Stimulated activated CD4-positive, alpha-beta T cell treated with anti-CD3 and anti-CD28 coated beads, Interleukin-15, amount 100 ng/mL, for 24 hours (primary cell): Measurements from ENCODE around the gene GAMT.
"Not testable (repeated sequence)": the region's sequence is repeated elsewhere in the genome, so short reads cannot be mapped to it uniquely, and the experiment has no call there.

Experiments
- DNase-seq: peaks from one replicate; pipeline ENCODE4 v3.0.0-alpha.2; 2020

Gene GAMT

GRCh38 chr19:1433119-1434039 lies 32.0 kb upstream of the GAMT start:
- DNase-seq: no peak

DNA sequence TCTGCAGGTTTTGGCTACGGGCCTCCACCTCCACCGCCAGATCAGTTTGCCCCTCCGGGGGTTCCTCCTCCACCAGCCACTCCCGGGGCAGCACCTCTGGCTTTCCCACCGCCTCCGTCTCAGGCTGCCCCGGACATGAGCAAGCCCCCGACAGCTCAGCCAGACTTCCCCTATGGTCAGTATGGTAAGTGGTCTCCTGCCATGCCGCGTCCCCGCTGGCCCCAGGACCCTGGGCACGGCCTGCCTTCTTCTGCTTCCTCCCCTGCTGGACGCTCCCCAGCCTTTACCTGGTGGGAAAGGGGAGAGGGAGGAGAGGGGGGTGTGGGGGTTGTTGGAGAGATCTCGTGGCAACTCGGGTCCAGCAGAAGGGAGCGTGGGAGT lies 31.2 kb upstream of the GAMT start:
- no peak for DNase-seq

- no peak for DNase-seq
These were observed 30.6 kb upstream of the GAMT start for GRCh38 chr19:1431759-1432506.

- no peak for DNase-seq
These were observed 28.9 kb upstream of the GAMT start for GRCh38 chr19:1430246-1430645.

GRCh38 chr19:1429750-1430149 lies 28.4 kb upstream of the GAMT start:
- DNase-seq: no peak

DNA sequence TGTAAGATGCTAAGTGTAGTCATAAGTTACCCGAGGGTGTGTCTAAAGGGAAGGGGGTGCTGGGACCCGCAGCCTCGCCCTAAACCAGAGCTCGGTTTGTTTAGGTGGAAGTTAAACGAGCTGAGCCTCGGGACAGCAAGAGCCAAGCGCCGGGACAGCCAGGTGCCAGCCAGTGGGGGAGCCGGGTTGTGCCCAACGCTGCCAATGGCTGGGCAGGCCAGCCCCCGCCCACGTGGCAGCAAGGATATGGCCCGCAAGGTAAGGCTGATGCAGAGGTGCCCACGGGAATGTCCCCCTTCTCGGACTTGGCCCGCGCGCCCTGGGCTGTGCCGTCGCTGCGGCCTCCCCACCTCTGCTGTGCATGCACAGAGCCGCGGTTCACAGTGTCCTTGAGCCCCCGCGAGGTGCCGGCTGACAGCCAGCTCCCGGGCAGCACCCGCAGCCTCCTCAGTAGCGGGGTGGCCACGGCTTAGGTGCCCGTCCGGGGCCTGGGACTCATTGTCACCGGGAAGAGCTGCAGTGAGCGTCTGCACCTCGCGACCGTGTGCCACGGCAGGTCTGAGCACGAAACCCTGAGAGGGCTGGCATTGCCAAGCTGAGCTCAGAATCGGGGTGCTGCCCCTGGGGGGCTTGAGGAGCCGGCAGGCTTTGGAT lies 27.5 kb upstream of the GAMT start:
- no peak for DNase-seq

DNA sequence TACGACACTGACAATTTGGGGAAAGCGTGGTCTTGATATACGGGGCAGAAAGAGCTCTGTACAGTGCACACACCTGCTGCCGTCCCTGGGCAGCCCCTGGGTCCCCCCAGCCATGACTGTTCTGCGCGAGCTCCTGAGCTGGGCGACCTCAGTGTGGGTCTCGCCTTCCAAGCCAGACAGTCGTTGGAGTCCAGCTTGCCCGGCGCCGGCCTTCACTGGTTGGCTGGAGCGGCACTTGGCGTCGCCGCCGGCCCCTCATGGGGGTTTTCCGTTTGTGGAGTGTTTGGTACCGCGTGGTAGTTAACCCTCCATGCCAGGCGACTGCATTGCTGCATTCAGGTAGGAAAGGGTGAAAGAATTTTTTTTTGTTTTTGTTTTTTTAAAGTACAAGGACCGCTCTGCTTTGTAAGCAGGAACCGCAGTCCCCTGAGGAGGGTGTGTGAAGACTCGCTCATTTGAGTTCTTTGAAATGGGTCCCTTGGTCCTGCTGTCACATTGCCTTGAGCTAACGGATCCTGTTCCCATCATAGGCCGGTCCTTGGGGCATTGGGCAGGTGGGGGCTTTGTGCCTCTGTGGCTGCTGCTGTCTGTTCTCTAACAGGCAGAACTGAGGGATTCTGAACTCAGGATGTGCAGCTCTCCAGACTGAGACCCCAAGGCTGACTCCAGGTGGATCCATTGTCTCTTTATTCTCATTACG lies 26.0 kb upstream of the GAMT start:
- no peak for DNase-seq

DNA sequence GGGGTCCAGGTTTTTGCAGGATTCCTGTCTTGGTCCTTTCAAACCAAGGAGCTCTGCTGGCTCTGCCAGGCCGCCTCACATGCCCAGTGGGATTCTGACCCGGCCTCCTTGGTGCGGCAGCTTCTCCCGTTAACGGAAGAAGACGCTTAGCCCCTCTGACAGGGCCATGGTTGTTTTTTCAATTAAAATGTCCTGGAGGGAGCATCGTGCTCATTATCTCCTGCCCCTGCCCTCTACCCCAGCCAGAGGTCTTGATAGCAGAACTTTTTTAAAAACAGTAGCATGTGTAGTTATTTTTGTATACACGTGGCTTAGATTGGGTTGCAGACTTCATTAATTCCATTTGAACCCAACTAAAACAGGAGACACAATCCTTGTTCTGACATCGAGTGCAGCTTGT lies 25.4 kb upstream of the GAMT start:
- no peak for DNase-seq

DNA sequence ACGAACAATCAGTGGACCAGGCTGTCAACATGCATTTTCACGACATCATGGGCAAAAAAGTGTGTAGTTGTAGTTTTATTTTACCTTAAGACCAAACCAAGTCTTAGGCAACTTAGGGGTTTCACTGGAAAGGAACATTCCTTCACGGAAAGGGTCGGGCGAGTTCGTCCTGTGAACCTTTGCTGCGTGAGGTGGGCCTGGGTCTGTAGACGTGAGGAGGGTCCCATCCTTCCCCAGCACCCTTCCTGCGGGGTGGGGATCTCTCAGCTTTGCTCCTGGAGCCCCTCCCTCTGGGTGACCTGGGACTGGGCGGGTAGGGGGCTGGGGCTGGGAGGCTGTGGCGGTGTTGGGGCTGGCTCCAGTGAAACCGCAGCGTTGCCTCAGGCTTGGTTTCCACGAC lies 24.6 kb upstream of the GAMT start:
- no peak for DNase-seq

DNA sequence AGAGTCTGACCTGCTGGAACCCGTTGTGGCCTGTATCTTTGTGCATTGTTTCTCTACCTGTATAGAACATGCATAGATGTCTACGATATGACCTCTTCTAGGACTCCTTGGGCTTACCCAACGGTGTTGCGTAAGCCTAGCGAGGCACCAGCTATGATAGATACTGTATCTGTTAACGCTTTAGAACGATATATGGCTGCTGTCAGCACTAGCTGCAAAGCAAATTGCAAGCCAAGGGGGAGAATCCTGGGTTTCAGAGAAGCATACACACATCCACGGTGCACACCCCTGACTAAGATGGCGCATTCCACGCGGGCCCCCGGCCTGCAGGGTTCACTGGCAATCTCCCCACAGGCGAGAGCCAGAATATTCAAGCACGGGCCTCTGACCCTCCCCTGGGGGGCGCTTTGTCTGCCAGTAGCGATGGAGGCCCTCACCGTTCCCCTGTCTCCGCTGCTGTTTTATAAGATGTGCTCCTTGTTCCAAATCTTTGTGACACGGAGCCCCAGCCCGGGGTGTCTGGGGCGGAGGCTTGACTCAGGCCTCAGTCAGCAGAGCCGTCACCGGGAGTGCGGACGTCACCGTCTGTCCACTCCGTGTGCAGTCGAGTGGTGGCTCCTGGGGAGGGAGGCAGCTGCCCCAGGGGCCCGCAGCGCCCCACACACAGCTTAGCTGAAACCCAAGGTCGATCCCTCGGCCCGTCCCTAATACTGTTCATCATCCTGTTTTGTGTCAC lies 23.9 kb upstream of the GAMT start:
- DNase-seq: no peak

DNA sequence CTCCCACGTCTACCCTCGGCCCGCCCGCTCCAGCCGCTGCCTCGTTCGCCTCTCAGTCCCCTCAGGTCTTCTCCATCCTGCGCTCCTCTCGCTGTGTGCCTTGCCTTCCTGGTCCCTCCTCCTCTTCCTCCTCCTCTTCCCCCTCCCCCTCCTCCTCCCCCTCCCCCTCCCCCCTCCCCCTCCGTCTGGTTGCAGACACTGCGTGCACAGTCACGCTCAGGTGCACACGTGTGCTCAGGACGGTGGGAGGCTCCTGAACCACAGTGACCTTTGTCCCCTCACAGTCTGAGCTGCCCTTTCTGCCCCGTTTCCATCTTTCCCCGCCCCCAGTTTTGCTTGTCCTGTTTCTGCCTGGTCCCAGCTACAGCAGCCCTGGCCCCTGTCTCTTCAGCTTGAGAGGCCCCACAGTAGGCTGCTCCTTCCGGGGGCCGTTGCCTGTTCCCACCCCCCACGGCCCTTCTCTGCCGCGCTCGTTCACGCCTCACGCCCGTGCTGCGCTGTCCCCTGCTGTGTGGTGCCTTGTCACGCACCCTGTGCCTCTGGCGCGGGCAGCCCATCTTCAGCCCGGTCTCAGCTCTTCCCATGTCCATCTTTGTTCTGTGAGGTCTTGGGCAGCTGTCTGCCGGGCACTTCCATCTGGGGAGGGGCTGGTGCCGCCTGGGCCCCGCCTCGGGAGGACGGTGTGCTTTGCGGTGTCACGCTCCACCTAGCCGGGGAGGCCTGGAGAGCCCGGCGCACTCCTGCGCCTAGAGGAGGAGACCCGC lies 23.0 kb upstream of the GAMT start:
- DNase-seq: no peak

DNA sequence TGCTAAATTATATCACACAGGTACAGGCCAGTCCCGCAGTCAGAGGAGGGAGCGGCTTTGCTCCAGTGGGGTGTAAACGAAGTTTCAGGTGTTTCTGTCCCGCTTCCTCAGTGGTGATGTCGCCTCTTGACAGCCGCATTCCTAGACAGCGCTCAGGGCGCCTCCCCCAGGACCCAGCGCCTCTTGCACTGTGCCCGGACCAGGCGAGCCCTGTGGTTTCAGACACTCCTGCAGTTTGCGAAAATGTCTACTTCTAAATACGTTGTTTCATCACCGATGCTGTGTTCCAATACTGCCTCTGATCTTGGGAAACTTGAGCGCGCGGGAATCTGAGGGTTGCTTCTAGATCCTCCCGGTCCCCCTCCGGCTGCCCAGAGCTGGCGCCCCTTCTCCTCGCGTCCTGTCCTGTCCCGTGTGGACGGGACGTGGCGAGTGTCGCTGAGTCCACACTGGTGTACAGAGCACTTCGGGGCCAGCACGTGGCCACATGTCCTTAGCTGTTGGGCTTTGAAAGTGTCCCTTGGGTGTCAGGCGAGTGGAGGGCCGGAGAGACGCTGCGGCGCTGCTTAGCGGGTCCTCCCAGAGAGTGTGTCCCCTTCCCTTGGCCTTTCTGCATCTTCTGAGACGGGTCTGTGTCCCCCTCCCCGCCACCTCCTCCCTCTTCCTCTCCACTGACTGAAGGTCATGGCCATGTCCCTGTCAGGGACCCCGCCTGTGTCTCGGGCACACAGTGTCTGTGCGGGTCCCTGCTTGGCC lies 22.3 kb upstream of the GAMT start:
- DNase-seq: no peak

- DNase-seq: no peak
These were observed 21.6 kb upstream of the GAMT start for GRCh38 chr19:1422943-1423342.

GRCh38 chr19:1422360-1422759 lies 21.0 kb upstream of the GAMT start:
- DNase-seq: no peak

- DNase-seq: no peak
These were observed 20.6 kb upstream of the GAMT start for GRCh38 chr19:1421958-1422305.

DNA sequence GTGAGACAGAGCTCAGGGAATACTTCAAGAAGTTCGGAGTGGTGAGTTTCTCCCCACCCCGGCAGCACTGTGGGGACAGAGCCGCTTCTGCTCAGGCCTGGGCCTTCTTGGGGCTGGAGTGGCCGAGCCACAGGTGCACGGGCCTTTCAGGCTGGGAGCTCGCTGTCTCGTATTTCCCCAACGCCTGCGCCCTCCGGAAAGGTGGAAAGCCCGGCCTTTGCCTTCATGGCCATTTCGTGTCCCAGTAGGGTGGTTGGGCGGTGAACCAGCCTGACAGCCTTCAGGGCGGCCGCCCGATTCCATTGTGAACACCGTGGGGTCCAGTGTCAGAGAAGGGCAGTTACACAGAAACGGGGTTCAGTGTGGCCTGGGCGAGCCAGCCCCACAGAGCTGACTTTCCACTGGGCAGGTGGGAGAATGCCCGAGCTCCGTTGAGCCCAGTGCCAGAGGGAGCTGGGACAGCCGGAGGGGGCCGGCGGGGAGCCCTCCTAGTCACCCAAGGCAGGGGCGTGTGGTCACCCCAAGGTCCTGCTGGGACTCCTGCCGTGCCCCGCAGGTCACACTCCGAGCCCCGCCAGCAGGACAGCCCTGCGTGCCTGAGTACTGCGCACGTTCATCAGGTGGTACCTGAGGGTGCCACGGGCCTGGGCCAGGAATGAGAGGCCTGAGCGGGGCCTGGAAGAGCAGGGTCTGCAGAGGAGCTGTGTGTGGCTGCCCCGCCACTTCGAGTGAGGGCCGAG lies 20.0 kb upstream of the GAMT start:
- no peak for DNase-seq

GRCh38 chr19:1420590-1420989 lies 19.2 kb upstream of the GAMT start:
- no peak for DNase-seq

GRCh38 chr19:1420085-1420484 lies 18.7 kb upstream of the GAMT start:
- DNase-seq: not testable (repeated sequence)

GRCh38 chr19:1418951-1419738 lies 17.8 kb upstream of the GAMT start:
- no peak for DNase-seq

- no peak for DNase-seq
These were observed 17.1 kb upstream of the GAMT start for GRCh38 chr19:1418496-1418775.
